ENCODE results near the gene MT2A. TPM values are rescaled to one million over a fixed set of nuclear protein-coding genes. Genes with fewer than 3 reads are reported as not detected.

Gene MT2A
- total and polyA plus RNA-seq, 2 of the 4 experiments (the other 2 are of a cell fraction): 25.5 to 621 TPM

DNA sequence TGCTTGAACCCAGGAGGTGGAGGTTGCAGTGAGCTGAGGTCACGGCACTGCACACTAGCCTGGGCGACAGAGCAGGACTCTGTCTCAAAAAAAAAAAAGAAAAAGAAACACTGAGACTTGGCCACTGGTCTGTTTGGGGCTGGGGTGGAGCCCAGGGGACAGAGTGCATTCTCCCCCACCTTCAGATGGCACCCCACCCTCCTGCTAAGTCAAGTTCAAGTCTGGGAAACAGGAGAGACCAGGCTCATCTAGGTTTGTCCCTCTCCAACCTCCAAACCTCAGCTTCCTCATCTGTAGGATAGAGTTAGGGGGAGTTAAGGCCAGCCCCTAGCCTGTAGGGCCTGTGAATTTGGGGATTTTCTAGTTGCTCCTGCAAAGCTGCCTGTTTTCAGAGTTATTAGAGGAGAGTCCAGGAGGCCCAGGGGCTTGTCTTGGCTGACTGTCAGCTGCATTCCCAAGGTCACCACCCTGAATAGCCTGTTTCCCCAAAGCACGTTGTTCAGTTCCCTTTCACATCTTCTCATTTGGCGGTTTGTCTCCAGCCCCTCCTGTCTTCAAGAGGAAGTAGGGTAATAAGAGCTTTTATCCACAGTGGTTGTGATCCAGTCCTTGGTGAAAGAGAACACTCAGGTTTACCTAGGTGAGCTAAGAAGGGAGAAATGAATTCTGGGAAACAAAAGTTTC is 16.9 kb upstream of the MT2A start:
- H3K23ac ChIP-seq (ENCODE audit: low read depth, low read length): no peak overlapping the region
- POLR2A ChIA-PET (ENCODE audit: unreplicated experiment): interaction anchor here (1.1 kb wide), 1 partner anchor 15 kb away, joined by 3 read pairs; no protein-coding TSS in a partner anchor
- no peak overlapping the region for H2AK5ac ChIP-seq (ENCODE audit: low read depth, low read length)
- dilution Hi-C loops (cut with HindIII; ENCODE audit: low sequenced_read_pairs, unreplicated experiment) (no loop called here), intact Hi-C loops (cut with micrococcal nuclease) (no loop called here), in situ Hi-C loops (cut with MboI; ENCODE audit: low sequenced_read_pairs) (no loop called here)
- H4K5ac ChIP-seq (ENCODE audit: low read depth, low read length): no peak overlapping the region
- H4K91ac ChIP-seq (ENCODE audit: insufficient read depth, low read depth, low read length): no peak overlapping the region
- BruUV-seq (replicated peaks): no TSS peak
- H3K79me1 ChIP-seq (ENCODE audit: low read depth in 1 of 2, low read length in 2 of 2): no peaks in the 10 kb centered on the region
- no peak overlapping the region for H3K27ac ChIP-seq (ENCODE audit: insufficient read depth, low read length)
- H3K14ac ChIP-seq (replicated peaks; ENCODE audit: low read depth, low read length): no peak overlapping the region
- H2AK9ac ChIP-seq (replicated peaks; ENCODE audit: low read depth, low read length, poor library complexity): no peak overlapping the region
- H3K4me3 ChIP-seq (ENCODE audit: insufficient read depth, low read depth, low read length): no peak overlapping the region
- peaks cover 48% of the 10 kb centered on the region for H3K27me3 ChIP-seq (ENCODE audit: control insufficient read depth, insufficient read depth, low read length)
- ATAC-seq (ENCODE audit: low read depth) (no peak), DNase-seq (no peak)
- no peaks in the 10 kb centered on the region for H4K20me1 ChIP-seq (ENCODE audit: insufficient read depth, low read length)
- H3K56ac ChIP-seq (ENCODE audit: extremely low read depth, insufficient read depth, low read length): no peak overlapping the region
- H3K9me1 ChIP-seq (ENCODE audit: insufficient read depth, low read length): no peaks in the 10 kb centered on the region
- no peak overlapping the region for H3K4me2 ChIP-seq (ENCODE audit: low read depth, low read length)
- no peak overlapping the region for H3K4ac ChIP-seq (ENCODE audit: low read depth, low read length)
- no peak overlapping the region for H2BK5ac ChIP-seq (ENCODE audit: low read depth, low read length, poor library complexity, severe bottlenecking)
- H2AFZ ChIP-seq (replicated peaks; ENCODE audit: low read length, poor library complexity): peak overlapping the region; percentile 2
- H2BK15ac ChIP-seq (ENCODE audit: low read depth, low read length): no peak overlapping the region
- H2BK120ac ChIP-seq (ENCODE audit: low read depth, low read length): no peak overlapping the region
- H2BK20ac ChIP-seq (ENCODE audit: low read depth, low read length): no peak overlapping the region
- no peak overlapping the region for H4K8ac ChIP-seq (ENCODE audit: low read depth in 2 of 2, low read length in 2 of 2)
- no peaks in the 10 kb centered on the region for H3K36me3 ChIP-seq (ENCODE audit: control insufficient read depth, insufficient read depth, low read length)
- no CpG with 5 or more reads among the region's 4 CpGs for WGBS, 2 experiments (ENCODE audit: extremely low coverage in 2 of 2, insufficient read length in 1 of 2)
- H3K9ac ChIP-seq (ENCODE audit: low read depth, low read length): no peak overlapping the region
- H3K9me3 ChIP-seq (ENCODE audit: control insufficient read depth, insufficient read depth, low read length): peaks cover 3% of the 10 kb centered on the region; the same call in 1 of the 2 replicates
- no peak overlapping the region for H3K18ac ChIP-seq (ENCODE audit: low read depth, low read length)
- CTCF ChIA-PET: interaction anchor here (0.6 to 1.0 kb wide), 3 partner anchors 9 to 35 kb away, joined by 3 to 4 read pairs (median 4); no protein-coding TSS in a partner anchor
- peaks cover 2% of the 10 kb centered on the region; the same call in 1 of the 2 replicates for H3K4me1 ChIP-seq (ENCODE audit: control insufficient read depth, insufficient read depth, low read length)
- TF ChIP-seq CEBPB (IDR thresholded peaks at IDR 0.05; ENCODE audit: low read depth, low read length) (no peak), CHD1 (IDR thresholded peaks at IDR 0.05; ENCODE audit: low read depth, low read length) (no peak), SMC3 (IDR thresholded peaks at IDR 0.05; ENCODE audit: low read depth, low read length) (no peak), MAZ (IDR thresholded peaks at IDR 0.05; ENCODE audit: borderline replicate concordance, low read depth, low read length) (no peak), MAFK (IDR thresholded peaks at IDR 0.05; ENCODE audit: low read depth, low read length) (no peak), MXI1 (IDR thresholded peaks at IDR 0.05; ENCODE audit: borderline replicate concordance, low read depth, low read length) (no peak), FOS (IDR thresholded peaks at IDR 0.05; ENCODE audit: low read depth, low read length) (no peak), RFX5 (IDR thresholded peaks at IDR 0.05; ENCODE audit: low read depth, low read length) (no peak), NFE2L2 (IDR thresholded peaks at IDR 0.05; ENCODE audit: low read depth, low read length) (no peak)
- TF ChIP-seq, protein P1, sequence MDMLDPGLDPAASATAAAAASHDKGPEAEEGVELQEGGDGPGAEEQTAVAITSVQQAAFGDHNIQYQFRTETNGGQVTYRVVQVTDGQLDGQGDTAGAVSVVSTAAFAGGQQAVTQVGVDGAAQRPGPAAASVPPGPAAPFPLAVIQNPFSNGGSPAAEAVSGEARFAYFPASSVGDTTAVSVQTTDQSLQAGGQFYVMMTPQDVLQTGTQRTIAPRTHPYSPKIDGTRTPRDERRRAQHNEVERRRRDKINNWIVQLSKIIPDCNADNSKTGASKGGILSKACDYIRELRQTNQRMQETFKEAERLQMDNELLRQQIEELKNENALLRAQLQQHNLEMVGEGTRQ (IDR thresholded peaks at IDR 0.05; ENCODE audit: low read depth, low read length): no peak
- TF ChIP-seq, protein P2, sequence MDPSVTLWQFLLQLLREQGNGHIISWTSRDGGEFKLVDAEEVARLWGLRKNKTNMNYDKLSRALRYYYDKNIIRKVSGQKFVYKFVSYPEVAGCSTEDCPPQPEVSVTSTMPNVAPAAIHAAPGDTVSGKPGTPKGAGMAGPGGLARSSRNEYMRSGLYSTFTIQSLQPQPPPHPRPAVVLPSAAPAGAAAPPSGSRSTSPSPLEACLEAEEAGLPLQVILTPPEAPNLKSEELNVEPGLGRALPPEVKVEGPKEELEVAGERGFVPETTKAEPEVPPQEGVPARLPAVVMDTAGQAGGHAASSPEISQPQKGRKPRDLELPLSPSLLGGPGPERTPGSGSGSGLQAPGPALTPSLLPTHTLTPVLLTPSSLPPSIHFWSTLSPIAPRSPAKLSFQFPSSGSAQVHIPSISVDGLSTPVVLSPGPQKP (IDR thresholded peaks at IDR 0.05; ENCODE audit: borderline replicate concordance, low read depth, low read length): no peak
- TF ChIP-seq, protein P3, sequence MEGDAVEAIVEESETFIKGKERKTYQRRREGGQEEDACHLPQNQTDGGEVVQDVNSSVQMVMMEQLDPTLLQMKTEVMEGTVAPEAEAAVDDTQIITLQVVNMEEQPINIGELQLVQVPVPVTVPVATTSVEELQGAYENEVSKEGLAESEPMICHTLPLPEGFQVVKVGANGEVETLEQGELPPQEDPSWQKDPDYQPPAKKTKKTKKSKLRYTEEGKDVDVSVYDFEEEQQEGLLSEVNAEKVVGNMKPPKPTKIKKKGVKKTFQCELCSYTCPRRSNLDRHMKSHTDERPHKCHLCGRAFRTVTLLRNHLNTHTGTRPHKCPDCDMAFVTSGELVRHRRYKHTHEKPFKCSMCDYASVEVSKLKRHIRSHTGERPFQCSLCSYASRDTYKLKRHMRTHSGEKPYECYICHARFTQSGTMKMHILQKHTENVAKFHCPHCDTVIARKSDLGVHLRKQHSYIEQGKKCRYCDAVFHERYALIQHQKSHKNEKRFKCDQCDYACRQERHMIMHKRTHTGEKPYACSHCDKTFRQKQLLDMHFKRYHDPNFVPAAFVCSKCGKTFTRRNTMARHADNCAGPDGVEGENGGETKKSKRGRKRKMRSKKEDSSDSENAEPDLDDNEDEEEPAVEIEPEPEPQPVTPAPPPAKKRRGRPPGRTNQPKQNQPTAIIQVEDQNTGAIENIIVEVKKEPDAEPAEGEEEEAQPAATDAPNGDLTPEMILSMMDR (conservative IDR thresholded peaks at IDR 0.05; ENCODE audit: low read depth, low read length): no peak
